NCI-H345 (cell line): ENCODE measurements around the gene OR2A14.
"Not testable (repeated sequence)": the region's sequence is repeated elsewhere in the genome, so short reads cannot be mapped to it uniquely, and the experiment has no call there.

Experiments used
- DNase-seq: peaks from one replicate; lab custom pipeline; 2025; lab: John Stamatoyannopoulos, UW

OR2A14 gene, protein sequence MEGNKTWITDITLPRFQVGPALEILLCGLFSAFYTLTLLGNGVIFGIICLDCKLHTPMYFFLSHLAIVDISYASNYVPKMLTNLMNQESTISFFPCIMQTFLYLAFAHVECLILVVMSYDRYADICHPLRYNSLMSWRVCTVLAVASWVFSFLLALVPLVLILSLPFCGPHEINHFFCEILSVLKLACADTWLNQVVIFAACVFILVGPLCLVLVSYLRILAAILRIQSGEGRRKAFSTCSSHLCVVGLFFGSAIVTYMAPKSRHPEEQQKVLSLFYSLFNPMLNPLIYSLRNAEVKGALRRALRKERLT

DNA sequence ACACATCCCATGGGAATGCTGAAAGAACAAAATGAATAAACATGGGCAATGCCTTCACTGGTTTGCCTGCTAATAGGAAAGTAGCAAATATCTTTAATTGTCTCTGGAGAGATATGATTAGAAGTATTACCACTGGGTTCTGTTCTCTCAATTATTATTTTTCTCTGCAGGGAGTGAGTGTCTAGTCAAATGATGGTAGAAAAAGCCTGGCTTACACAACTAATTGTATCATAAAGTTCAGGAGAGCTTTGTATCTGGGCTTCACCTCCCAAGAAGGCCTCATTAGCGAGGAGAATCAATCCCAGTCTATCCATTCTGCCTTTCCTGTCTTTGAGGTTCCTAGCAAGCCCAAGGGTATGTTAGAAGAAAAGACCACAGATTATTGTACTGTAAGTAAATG, at the start of gene OR2A14:
Gene OR2A14, plus strand, starts transcription at position 301 of the 400 bp plus-strand sequence. CDS start 5,937 bp downstream, outside the sequence.
- no peak for DNase-seq

- no peak for DNase-seq
Observed at GRCh38 chr7:144074374-144074773, 48.6 kb upstream of the OR2A14 start.

- DNase-seq = no peak
Observed at GRCh38 chr7:144085978-144086377, 37.0 kb upstream of the OR2A14 start, which contains the start of gene OR2A12. TSS of gene OR2A12 (plus strand) at chr7:144086278. CDS start at chr7:144095108, 8,830 bp downstream.

GRCh38 chr7:144086730-144087129, 36.2 kb upstream of the OR2A14 start:
- DNase-seq = no peak

DNA sequence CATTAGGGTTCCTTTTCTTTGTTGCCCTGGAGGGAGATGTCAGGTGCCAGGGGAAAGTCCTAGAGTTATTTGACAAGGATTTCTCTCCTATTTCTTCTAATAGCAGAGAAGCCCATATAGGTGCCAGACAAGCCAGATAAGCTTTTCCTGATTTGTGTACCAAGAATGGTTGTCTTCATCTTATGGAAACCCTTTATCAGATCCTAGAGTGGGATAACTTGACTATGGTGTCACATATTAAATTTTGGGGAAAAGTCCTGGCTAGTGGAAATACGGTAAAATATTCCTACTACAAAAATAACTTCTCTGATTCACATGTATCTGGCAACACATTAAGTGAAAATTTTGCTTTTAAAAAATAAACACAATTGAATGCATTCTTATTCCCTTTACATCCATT, 35.7 kb upstream of the OR2A14 start:
- DNase-seq = no peak

- DNase-seq = no peak
Observed at GRCh38 chr7:144090667-144091066, 32.3 kb upstream of the OR2A14 start.

- DNase-seq = no peak
Observed at GRCh38 chr7:144098776-144099175, 24.2 kb upstream of the OR2A14 start.

DNA sequence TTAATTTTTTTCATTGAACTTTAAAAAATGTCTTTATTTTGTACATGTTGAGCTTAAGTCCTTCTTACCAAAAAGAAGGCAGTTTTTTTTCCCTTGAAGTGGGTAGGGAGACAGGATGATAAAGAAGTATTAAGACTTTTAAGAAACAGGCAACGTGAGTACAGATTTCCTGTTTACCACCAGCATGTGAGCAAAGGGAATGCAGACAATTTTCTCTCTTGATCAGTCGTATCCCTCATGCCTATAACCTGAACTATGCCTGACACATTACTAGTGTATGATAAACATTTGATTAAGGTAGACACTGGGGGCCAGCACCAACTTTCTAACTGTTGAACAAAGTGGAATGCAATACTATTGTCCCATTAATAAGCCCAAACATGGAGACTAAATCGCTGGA, 22.4 kb upstream of the OR2A14 start:
- no peak for DNase-seq

DNA sequence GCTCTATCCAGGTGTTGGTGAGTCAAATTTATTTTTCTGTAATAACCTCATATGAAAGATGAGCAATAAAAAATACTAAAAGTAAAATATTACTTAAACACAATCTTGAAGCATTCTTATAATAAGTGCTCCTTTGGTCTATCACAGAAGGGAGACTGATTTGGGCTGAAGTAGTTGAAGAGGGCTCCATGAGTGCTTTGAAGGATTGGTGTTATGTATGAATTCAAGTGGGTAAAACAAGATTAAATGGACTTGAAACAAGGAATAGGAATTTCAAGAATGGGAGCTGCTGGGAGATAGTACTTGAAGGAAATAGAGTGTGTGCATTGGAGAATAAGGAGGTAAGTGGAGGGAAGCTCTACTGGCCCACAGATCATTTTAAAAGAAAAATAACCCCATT, 20.9 kb upstream of the OR2A14 start:
- no peak for DNase-seq

- DNase-seq = no peak
Observed at GRCh38 chr7:144105211-144105610, 17.8 kb upstream of the OR2A14 start.

GRCh38 chr7:144109283-144109682, 13.7 kb upstream of the OR2A14 start, which contains the start of gene OR2A2:
TSS of gene OR2A2 (plus strand) at chr7:144109583. CDS start at chr7:144109583, 0 bp downstream.
- no peak for DNase-seq

DNA sequence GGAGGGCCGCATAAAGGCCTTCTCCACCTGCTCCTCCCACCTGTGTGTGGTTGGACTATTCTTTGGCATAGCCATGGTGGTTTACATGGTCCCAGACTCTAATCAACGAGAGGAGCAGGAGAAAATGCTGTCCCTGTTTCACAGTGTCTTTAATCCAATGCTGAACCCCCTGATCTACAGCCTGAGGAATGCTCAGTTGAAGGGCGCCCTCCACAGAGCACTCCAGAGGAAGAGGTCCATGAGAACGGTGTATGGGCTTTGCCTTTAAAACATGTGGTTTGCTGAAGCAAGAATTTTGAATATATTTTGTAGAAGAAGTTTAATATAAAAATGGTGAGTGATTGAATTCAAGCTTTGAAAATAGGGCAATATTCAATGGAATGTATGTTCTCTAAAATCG, 12.7 kb upstream of the OR2A14 start:
- no peak for DNase-seq

DNA sequence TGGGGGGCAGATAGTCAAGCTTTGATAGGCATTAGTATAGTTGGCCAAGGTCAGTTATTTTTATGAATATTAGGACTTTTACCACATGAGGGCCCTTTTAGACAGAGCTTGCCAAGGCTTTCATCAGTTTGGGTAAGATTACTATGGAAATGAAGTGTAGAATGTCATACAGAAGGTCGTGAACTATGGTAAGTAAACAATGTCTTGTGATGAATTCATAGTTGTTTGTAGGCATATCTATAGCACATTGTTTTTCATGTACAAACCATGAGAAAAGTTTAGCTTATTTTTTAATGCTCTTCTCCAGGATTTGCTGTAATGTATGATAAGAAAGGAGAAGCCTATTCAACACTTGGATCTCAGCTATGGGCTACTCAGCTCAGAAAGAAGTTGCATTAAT, 9.3 kb upstream of the OR2A14 start:
- DNase-seq = no peak

GRCh38 chr7:144118341-144118740, 4.6 kb upstream of the OR2A14 start:
- no peak for DNase-seq

GRCh38 chr7:144127714-144128334, 4.8 kb downstream of the OR2A14 start:
- DNase-seq = peak; percentile 87

GRCh38 chr7:144129601-144130000, 6.6 kb downstream of the OR2A14 start:
- DNase-seq = not testable (repeated sequence)

DNA sequence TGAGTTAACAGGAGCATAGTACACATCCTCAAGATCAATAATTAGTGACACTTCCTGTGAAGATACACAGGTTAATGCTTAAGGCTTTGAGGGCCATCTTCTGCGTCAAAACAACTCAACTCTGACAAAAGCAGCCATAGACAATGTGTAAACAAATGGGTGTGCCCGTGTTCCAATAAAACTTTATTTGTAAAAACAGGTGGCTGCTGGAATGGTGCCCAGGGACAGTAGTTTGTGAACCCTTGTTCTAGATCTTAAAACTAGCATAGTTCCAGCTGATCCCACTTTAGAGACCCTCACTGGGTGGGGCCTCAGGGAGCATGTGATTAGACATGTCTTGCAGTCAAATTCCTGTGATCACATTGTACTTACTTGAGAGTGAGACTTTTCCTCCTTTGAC, 7.8 kb downstream of the OR2A14 start:
- DNase-seq = no peak

DNA sequence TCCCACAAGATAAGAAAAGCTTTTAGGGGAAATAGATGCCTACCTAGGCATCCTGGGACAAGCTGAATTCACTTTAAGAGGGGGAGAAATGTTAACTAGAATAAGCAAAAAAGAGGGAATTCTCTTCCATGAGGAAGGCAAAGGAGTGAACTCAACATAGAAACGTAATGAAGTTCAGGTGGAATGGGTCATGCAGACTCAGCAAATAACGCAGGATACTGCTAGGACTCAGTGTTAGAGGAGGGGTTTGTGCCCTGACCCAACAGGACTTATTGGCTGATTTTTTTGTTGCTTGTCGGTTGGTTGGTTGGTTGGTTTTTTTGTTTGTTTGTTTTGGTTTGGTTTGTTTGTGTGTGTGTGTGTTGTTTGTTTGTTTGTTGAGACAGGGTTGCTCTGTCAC, 9.3 kb downstream of the OR2A14 start:
- DNase-seq = no peak

- no peak for DNase-seq
Observed at GRCh38 chr7:144133307-144133706, 10.3 kb downstream of the OR2A14 start.

DNA sequence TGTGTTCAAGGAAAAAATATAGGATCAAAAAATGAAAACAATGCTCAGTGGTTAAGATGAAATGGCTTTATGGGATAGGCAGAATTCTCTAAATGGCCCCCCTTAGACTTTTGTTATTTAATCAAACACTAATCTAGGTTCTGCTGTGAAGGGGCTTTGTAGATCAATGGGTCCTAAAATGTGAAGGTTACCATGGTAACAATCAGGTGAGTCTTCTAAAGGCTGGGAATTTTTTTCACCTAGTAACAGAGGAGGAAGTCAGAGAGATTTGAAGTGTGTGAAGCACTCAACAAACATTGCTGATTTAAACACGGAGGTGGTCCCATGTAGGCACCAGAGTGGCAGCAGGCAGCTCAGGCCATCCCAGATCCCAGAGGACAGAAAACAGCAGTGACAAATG, 11.1 kb downstream of the OR2A14 start:
- no peak for DNase-seq

DNA sequence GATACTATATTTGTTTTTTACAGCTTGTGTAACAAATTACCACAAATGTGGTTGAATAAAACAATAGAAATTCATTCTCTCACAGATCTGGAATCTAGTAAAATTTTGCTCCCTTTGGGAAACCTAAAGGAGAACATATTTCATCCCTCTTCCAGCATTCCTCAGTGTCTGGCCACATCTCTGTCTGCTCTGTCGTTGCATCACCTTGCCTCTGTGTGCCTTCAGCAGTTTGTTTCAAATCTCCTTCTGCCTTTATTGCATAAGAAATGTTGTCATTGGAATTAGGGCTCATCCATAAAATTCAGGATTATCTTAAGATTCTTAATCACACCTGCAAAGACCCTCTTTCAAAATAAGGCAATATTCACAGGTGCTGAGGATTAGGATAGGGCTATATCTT, 14.5 kb downstream of the OR2A14 start:
- DNase-seq = no peak

DNA sequence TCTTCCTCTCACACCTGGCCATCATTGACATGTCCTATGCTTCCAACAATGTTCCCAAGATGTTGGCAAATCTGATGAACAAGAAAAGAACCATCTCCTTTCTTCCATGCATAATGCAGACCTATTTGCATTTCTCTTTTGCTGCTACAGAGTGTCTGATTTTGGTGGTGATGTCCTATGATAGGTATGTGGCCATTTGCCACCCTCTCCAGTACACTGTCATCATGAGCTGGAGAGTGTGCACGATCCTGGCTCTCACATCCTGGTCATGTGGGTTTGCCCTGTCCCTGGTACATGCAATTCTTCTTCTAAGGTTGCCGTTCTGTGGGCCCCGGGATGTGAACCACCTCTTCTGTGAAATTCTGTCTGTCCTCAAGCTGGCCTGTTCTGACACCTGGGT, 19.2 kb downstream of the OR2A14 start:
- no peak for DNase-seq

DNA sequence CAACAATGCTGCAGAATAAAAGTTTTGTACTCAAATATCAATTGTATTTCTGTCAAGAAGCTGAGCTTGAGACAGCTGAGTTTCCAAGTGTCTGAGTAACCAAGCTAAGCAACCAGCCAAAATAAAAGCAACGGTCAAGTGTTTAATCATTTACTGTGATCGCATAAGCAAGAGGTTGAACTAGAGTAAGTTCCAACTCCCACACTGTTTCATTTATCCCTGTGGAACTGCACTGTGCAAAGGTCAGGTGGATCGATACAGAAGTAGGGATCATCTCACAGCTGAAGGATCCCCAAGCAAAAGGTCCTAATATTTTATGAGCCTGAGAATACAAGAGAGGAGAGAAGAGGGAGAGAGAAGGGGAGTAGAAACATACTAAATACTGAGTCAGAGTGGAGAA, 21.4 kb downstream of the OR2A14 start:
- DNase-seq = no peak
